DMS79 (cell line): ENCODE measurements around the gene AGAP3.

Source experiments
- DNase-seq: peaks from one replicate; lab custom pipeline; 2025; lab: John Stamatoyannopoulos, UW

AGAP3 gene

DNA sequence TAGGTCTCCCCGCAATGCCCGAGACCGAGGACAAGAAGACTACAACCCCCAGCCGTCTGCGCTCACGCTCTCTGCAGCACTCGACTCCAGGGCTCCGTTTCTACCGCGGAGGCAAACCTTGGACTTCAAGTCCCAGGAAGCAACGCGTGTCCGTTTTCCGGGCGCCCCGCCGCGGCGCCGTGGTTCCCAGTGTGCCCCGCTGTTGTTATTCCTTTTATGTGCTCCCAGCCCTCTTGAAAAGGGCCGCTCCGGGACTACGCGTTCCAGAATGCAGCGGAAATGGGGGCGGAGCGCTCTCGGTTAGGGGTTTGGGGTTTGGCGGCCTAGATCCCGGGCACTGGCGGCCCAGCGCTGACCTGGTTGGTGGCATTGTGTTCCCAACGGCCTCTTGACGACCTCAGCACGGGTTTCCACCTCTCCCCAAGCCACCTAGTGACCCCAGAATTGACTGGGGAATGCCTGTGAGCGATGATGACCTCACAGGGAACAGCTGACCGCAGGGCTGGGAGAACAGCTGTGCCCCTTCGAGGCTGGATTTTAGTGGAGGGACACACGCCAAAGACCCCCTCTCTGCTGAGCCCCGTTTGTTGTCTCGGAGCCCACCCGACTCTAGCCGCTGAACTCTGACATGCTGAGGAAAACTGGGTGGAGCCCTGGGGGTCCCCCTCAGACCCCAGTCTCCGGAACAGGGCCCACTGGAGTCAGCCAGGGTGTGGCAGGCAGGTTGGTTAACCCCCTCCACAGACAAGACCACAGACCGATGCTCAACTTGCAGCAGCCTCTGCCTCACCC is 28.1 kb upstream of the AGAP3 start:
- peak; percentile 98 for DNase-seq

DNA sequence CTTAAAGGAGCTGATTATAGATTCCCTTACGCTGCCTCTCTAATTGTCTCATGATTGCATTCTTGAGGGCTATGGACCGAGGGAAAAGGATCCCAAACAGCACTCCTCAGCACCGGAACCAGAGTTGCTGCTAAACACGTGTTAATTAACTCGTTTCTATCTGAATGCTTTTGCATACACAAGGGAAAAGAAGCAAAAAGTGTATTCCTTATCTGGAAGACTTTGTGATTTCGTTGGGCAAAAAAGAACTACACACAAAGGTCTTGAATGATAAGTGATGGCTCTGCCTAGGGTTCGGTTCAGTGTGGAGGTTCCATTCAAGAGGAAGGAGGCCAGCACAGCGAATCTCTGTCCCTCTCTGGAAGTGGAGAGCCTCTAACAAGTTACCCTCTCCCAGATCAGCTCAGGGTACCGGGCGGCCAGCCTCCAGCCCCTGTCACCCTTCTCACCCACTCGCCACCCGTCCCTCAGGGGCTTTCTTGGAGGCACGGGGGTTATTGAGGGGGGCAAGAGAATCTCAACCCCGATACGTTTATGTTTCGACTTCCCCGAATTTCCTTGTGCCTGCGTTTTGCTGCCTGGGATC is 27.4 kb upstream of the AGAP3 start:
- DNase-seq, result peak; percentile 51

DNA sequence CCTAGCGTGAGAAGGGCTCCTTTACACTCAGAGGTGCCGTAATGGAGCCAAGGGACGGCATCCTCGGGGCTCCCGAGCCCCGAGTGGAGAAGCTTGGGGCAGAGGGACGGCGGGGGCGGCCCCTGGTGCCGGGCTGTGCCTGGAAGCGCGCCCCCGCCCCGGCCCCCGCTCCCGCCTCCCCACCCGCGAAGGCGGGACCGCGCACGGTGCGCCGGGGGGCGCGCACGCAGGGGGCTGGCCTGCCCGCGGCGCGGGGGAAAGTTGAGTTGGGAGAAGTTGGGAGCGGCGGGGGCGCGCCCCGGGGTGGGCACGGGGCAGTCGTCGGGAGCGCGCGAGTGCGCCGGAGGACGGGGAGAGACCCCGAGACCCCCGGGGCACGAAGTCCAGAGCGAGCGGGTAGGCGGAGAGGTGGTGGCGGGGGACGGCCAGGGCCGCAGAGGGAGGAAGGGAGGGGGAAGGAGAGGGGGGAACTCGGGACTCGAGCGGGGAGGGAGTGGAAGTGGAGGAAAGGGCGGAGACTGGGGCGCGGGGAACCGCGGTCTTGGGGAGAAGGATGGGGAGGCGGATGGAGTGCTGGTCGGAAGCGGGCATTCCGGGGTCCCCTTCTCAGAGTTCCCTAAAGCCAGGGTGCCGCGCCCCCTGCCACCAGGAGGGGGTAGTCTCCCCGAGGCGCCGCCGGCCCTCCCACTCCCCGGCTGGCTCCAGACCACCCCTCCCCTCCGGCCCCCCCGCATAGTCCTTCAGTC is 26.7 kb upstream of the AGAP3 start, which contains the start of gene SLC4A2:
TSS of gene SLC4A2 (plus strand) at position 223 of the 746 bp plus-strand sequence. CDS start 2,399 bp downstream, outside the sequence.
- no peak for DNase-seq

DNA sequence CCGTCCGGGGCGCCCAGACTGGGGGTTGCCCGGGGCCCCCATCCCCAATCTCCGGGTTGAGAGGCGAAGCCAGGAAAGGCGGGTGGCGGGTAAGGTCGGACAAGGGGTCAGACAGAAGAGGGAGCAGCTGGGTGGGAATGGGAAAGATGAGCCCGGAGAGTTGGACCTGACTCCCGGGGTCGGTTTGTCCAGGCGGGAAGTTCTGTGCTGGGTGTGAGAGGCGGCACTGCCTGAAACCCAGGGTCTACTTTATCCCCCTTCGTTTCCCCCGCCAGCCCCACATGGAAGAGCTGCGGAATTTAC is 26.2 kb upstream of the AGAP3 start:
- no peak for DNase-seq

DNA sequence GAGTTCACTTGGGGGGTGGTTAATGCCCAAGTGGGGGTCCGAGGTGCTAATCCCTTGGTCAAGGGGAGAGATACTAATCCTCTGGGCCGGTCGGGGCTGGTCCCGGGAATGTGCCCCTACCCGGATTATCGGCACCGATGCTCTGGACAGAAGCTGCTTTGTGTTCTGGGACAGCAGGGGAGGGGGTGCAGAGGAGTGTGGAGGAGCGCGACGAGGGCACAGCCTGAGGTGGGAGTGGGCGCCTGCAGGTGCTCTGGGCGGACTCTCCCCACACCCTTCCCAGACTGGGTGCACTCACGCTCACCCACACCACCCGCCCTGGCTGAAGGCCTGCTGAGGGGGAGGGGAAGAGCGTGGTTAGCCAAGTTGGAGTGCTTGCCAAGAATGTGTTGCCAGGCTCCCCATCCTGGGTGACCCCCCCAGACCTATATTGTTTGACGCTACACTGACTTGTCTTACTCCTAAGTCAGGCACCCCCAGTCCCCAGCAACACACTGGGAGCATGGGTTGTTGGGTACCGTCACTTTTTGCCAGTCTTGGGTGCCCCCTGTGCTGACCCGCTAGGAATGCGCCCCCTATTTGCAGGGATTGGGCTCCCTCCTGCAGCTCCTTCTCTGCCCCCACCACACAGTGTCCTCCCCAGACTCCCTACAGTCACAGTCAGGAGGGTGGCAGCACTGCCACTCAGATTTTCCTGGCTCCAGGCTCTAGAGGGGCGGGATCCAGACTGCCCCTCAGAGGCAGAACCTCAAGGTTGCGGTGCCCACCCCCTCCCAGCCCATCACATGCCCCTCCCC is 25.7 kb upstream of the AGAP3 start:
- no peak for DNase-seq

DNA sequence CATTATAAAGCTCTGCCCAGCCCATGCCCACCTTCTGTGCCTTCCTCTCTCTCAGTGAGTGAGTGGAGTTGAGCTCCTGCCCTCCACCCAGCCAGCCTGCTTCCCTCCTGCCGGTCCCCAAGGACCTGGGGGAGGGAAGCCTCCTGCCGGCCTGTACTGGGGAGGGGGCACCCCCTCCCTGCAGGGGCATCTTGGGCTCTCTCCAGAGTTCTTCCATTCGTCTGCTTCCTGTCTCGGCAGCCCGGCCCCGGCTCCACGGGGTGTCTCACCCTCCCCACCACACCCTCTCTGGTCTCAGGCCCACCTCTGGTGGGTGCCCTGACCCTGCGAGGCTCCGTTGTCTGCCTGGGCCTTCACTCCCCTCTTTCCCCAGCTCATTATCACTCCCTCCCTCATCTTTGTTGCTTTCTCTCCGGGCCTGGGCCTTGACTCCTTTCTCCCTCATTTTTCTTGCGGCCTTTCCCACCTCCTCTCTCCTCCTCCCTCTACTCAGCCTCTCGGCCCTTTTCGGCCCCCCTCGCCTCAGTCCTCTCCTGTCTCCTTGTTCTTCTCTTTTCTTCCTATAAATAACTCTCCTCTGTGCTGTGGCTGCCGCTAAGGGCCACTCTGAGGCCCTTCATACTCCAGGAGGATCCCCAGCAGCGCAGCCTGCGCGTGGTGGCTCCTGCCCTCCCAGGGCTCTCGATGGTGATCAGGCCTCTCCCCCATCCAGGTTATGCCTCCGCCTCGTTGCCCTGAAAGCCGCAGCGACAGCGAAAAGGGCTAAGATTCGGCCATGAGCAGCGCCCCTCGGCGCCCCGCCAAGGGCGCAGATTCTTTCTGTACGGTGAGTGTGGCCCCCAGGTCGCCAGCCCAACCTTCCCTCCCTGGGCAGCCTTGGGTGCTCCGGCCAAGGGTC is 24.8 kb upstream of the AGAP3 start:
- DNase-seq, result no peak

DNA sequence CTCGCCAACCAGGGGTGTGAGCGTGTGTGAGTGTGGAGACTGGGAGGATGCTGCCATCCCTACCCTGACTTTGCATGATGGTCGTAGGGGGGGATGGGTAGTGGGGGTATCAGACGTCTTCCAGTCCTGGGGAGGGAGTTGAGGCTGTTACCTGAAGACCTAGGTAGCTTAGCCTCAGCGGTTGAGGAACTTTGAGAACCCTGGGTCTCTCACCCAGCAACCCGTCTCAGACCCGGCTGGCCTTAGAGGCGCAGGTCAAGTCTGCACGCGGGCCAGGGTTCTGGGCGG is 24.2 kb upstream of the AGAP3 start:
- no peak for DNase-seq

DNA sequence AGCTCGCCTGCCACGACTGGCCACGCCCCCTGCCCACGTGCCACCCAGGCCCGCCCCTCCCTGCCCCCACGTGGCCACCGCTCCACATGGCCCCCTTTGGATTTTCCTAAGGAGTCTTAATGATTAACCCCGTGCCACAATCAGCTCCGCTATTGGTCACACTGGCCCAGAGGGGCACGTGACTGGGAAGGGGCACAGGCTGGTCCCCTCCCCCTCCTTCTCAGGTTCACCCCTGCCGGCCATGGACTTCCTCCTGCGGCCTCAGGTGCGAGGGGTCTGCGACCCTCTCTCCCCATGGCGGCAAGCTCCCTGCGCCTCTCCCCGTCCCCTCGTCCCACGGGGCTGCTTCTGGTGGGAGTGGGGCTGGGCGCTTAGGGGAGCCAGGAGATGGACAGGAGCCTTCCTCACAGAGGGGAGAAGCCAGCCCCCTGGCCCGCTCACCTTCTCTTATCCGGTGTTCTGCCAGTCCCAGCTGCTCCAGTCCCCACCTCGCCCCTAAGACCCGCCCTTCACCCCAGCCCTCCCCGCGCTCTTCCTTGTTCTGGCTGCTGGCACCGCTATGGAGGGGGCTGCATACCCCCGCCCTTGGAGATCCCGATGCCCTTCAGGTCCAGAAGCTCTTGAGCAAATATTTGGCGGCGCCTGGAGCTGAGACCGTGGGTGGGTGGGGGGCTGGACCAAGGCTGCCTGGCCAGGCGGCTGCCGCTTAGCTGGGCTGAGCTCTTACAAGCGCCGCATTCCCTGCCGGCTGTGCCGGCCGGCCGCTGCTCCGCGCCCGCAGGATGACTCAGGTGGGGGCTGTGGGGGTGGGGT is 23.7 kb upstream of the AGAP3 start:
- DNase-seq, result no peak

DNA sequence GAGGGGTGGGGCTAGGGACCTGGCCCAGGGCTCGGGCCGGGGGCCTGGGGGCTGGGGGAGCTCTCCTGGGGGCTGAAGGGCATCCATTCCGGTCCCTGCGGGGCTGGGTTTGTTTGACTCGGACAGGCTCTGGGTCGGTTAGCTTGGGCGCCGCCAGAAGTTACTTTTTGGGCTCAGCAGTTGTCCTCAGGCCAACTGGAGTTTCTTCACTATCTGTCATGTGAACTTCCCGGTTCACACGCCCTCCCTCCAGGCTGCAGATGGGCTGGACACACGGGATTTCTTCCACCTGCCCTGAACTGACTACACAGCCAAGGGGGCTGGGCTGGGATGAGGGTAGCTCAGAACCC is 23.1 kb upstream of the AGAP3 start:
- no peak for DNase-seq

DNA sequence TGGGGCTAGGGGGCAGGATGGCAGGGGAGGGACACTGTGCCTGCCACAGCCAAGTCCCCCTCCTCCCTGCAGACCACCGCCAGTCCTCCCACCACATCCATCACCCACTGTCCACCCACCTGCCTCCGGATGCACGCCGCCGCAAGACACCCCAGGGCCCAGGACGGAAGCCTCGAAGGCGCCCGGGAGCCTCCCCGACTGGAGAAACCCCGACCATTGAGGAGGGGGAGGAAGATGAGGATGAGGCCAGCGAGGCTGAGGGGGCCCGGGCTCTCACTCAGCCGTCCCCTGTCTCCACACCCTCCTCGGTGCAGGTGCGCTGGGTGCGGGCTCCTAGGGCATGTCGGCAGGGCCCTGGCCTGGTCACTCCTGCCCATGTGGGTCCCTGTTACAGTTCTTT is 21.8 kb upstream of the AGAP3 start:
- DNase-seq, result no peak

DNA sequence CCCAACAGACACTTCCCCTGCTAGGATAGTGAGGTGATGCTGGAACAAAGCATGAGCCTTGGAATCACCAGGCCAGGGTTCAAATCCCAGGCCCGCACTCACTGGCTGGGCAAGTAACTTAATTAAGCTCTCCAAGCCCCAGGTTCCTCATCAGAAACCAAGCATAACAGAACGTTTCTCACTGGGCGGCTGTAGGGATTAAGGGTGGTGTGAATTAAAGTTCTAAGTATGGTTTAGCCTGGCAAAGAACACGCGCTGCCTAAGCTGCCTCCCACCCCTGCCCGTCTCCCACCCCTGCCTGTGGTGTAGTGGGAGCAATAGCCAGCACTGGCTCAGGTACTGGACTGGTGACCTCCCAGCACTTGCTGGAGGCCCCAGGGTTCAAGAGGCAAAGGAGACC is 21.3 kb upstream of the AGAP3 start:
- DNase-seq, result no peak

DNA sequence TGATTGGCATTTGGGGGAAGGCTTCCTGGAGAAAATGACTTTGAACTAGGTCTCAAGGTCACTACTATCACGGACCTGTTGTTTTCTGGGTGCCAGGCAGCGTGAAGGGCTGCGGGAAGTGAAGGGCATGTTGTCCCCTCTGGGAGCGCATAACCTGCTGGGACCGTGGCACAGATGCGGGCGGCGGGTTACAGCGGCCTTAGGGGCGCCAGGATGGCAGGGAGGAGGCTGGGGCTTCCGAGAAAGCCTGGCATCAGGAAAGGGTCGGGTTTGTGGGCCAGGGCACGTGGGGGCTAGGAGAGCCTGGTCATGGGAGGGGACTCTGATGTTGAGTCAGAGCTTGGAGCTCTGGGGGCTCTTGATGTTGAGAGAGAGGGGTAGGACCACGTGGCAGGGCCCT is 20.8 kb upstream of the AGAP3 start:
- no peak for DNase-seq

DNA sequence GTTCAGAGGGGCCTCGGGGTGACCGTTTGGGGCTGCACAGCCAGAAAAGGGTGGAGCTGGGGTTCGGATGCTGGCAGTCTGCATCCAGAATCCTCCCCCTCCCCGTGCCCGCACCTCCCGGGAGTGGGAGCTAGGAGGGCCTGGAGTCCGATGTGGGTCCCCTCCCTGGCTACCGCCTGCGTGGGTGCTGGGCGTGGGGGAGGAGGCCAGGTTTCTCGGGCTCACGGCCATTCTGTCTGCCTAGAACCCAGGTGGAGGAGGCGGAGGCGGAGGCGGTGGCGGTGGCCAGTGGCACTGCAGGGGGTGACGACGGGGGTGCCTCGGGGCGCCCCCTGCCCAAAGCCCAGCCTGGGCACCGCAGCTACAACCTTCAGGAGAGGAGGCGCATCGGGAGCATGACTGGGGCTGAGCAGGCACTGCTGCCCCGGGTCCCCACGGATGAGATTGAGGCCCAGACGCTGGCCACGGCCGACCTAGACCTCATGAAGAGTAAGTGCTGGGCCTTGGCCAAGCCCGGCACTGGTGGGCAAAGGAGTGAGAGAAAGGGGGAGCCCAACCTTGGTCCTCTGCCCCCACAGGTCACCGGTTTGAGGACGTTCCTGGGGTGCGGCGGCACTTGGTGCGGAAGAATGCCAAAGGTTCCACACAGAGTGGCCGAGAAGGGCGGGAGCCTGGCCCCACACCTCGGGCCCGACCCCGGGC is 19.9 kb upstream of the AGAP3 start:
- no peak for DNase-seq

DNA sequence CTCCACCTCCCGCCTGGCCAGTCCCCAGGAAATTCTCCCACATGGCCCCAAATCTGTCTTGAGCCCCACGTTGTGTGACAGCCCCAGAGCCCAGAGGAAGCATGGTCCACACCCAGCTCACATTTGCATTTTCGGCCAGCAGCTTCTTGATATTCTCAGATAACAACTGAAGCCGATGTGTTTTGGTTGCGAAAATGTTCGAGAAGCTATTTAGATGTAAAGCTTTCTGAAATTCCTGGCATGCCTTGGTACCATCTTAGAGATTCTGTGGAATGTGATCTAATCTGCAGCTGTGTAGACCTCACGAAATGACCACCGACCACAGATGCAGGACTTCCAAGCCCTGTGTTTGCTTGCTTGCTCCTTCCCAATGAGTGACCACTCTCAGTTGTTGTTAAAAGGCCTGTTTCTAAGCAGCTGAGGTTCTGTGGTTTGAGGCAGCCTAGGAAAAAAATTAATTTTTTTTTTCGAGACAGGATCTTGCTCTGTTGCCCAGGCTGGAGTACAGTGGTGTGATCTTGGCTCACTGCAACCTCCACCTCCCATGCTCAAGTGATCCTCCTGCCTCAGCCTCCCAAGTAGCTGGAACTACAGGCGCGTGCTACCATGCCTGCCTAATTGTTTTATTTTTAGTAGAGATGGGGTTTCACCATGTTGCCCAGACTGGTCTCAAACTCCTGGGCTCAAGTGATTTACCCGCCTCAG is 18.1 kb upstream of the AGAP3 start:
- no peak for DNase-seq

DNA sequence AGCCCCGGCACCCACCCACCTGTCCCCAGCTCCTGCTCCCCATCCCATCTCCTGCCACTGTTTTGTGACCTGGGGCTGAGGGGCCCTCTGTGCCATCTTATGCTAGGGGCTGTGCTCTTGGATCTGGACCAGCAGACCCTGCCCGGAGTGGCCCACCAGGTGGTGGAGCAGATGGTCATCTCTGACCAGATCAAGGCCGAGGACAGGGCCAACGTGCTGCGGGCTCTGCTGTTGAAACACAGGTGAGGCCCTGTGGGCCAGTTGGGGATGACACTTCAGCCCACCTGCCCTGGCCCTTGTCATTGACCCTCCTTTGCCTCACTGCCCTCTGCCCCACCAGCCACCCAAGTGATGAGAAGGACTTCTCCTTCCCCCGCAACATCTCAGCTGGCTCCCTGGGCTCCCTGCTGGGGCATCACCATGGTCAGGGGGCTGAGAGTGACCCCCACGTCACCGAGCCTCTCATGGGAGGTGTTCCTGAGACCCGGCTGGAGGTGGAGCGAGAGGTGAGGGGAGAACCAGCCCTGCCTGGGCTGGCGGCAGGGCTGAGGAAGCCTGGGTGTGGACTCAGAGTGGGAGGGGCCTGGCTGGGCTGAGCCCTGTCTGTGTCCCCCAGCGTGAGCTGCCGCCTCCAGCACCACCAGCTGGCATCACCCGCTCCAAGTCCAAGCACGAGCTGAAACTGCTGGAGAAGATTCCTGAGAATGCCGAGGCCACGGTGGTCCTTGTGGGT is 16.3 kb upstream of the AGAP3 start:
- no peak for DNase-seq

DNA sequence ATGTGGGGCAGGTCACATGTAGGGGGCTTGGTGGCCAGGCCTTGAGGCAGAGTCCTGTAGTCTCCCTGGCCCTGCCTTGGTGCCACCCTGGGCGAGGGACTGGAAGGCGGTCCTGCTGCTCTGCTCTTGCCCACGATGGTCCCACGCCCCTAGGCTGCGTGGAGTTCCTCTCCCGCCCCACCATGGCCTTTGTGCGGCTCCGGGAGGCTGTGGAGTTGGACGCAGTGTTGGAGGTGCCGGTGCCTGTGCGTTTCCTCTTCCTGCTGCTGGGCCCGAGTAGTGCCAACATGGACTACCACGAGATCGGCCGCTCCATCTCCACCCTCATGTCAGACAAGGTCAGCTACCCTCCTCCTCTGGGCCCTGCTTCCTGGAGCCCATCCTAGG is 15.7 kb upstream of the AGAP3 start:
- DNase-seq, result no peak

DNA sequence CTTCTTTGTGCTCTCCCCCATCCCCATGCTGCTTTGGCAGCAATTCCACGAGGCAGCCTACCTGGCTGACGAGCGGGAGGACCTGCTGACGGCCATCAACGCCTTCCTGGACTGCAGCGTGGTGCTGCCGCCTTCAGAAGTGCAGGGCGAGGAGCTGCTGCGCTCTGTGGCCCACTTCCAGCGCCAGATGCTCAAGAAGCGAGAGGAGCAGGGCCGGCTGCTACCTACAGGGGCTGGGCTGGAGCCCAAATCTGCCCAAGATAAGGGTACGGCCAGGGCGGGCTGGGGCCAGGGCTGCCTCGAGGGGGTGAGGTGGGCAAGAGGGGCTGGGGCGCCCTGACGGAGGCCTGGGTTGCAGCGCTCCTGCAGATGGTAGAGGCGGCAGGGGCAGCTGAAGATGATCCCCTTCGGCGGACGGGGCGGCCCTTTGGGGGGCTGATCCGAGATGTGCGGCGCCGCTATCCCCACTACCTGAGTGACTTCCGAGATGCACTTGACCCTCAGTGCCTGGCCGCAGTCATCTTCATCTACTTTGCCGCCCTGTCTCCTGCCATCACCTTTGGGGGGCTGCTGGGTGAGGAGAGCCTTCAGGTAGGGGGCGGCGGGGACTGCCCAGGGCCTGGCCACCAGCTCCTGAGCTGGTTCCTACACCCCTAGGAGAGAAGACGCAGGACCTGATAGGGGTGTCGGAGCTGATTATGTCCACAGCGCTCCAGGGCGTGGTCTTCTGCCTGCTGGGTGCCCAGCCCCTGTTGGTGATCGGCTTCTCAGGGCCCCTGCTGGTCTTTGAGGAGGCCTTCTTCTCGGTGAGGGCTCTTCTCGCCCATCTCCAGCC is 15.0 kb upstream of the AGAP3 start:
- no peak for DNase-seq

DNA sequence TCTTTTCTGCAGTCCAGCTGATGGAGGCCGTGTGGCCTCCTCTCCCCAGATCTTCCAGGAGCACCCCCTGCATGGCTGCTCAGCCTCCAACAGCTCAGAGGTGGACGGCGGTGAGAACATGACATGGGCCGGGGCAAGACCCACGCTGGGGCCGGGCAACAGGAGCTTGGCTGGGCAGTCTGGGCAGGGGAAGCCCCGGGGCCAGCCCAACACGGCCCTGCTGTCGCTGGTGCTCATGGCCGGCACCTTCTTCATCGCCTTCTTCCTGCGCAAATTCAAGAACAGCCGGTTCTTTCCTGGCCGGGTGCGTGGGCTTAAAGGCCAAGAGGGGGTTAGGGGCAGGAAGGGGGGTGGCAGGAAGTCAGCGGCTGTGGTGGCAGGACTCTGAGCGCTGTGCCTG is 12.3 kb upstream of the AGAP3 start:
- no peak for DNase-seq
